Tibial nerve (tissue), 4 donors: Measurements from ENCODE around the gene RPTOR. TPM values are rescaled to one million over a fixed set of nuclear protein-coding genes. Genes with fewer than 3 reads are reported as not detected.
A peak's percentile ranks its signal among the peaks of the same experiment; 100 is the strongest.

Experiments used
- DNase-seq, 2 donors: peaks; one replicate each; pipeline ENCODE4 v3.0.0-alpha.2; 2019; ENCODE audit warnings: low spot score in 2 of 2
- H3K27ac ChIP-seq, 4 donors: fragments of 200-600 bp; sonication (generic) in 3 of 4; one replicate each; pipeline ENCODE4 v1.5.1; 2017 to 2019; ENCODE audit warnings: mild to moderate bottlenecking in 1 of 4
- H3K27me3 ChIP-seq, 2 donors: fragments of 200-600 bp; sonication (generic) in 1 of 2; one replicate each; pipeline versions ENCODE4 v1.5.1 to v1.6.0; 2017 to 2019
- H3K36me3 ChIP-seq, 3 donors: fragments of 200-600 bp; sonication (generic); one replicate each; pipeline ENCODE4 v1.5.1; 2018 to 2019
- H3K4me1 ChIP-seq, 4 donors: fragments of 200-600 bp; sonication (generic) in 3 of 4; one replicate each; pipeline ENCODE4 v1.5.1; 2017 to 2019
- H3K4me3 ChIP-seq, 4 donors: fragments of 200-600 bp; sonication (generic) in 3 of 4; one replicate each; pipeline ENCODE4 v1.5.1; 2017 to 2019; ENCODE audit warnings: mild to moderate bottlenecking in 1 of 4, moderate library complexity in 1 of 4
- H3K9me3 ChIP-seq, 4 donors: fragments of 200-600 bp; sonication (generic) in 3 of 4; one replicate each; pipeline ENCODE4 v1.5.1; 2017 to 2019
- CTCF ChIP-seq, 5 experiments: fragments of 200-600 bp in 3 of 5; fragments of 450-650 bp in 2 of 5; sonication (generic) in 3 of 5; IDR thresholded peaks; one replicate each; pipeline ENCODE4 v1.5.1; 2016 to 2019; ENCODE audit warnings: antibody characterized with exemption in 5 of 5, mild to moderate bottlenecking in 3 of 5, moderate library complexity in 2 of 5
- EP300 ChIP-seq, 2 donors: sonication (generic); formaldehyde crosslinking; IDR thresholded peaks; one replicate each; pipeline ENCODE4 v1.6.1; 2017; ENCODE audit warnings: antibody characterized with exemption in 2 of 2, mild to moderate bottlenecking in 1 of 2
- POLR2A ChIP-seq, 2 donors: fragments of 450-650 bp; IDR thresholded peaks; one replicate each; pipeline ENCODE4 v1.6.1; 2017; ENCODE audit warnings: antibody characterized with exemption in 2 of 2, mild to moderate bottlenecking in 2 of 2, moderate library complexity in 2 of 2
- WGBS, 2 donors: methylation state at CpG; one replicate each; pipeline ENCODE4 v1.1.5; 2018; 5-methylcytosine and 5-hydroxymethylcytosine counted together
- total RNA-seq, 4 donors: library from RNA; depleted of rRNA; stranded (reverse); fragments of >200 nt; gene quantifications; one replicate each; pipeline ENCODE4 v1.1.0, GENCODE V29; 2016

Gene RPTOR
- total RNA-seq, 4 donors from 2014 or later = 34.7 to 56.4 (median 40.1) TPM

GRCh38 chr17:80646328-80646727 lies 101.7 kb downstream of the RPTOR start:
- Histone ChIP-seq H3K4me1 (peaks cover 0 to 19% (median 11%) of the 10 kb centered on the region in 4 donors), H3K27me3 (no peaks in the 10 kb centered on the region), H3K36me3 (peaks cover 0 to 17% (median 0%) of the 10 kb centered on the region in 3 donors), H3K4me3 (no peak overlapping the region), H3K9me3 (peaks cover 0 to 4% (median 0%) of the 10 kb centered on the region in 4 donors), H3K27ac (no peak overlapping the region)
- no peak for DNase-seq
- no peak for TF ChIP-seq CTCF (IDR thresholded peaks at IDR 0.05)
- TF ChIP-seq POLR2A (IDR thresholded peaks at IDR 0.05) = no peak
- 79 to 89% methylated on average over 9 of the region's 9 CpGs for WGBS, 2 donors

DNA sequence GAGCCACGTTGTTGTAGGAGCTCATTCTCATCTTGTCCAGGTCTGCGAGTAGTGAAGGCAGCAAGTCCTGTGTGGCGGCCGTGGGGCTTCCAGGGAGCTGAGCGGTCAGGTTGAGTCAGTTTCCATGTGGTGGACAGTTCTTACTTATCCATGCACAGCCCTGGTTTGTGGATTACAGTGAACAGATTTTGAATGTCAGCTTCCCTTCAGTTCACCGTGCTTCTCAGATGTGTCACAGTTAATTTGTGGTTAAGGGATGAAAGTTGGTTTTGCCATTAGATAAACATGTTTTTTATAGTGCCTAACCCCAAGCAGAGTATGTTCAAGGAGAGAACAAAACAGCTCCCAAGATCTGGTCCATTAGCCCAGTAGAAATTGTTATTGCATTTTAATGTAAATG lies 103.1 kb downstream of the RPTOR start:
- H3K27ac ChIP-seq = no peak overlapping the region
- TF ChIP-seq CTCF (IDR thresholded peaks at IDR 0.05) (no peak), EP300 (IDR thresholded peaks at IDR 0.05) (no peak), POLR2A (IDR thresholded peaks at IDR 0.05) (no peak)
- H3K4me1 ChIP-seq = peaks cover 0 to 19% (median 11%) of the 10 kb centered on the region in 4 donors
- H3K9me3 ChIP-seq = peaks cover 0 to under 1% (median 0%) of the 10 kb centered on the region in 4 donors
- no peak overlapping the region for H3K4me3 ChIP-seq
- no peak for DNase-seq
- peaks cover 0 to 17% (median 0%) of the 10 kb centered on the region in 3 donors for H3K36me3 ChIP-seq
- H3K27me3 ChIP-seq = no peaks in the 10 kb centered on the region
- WGBS, 2 donors = 69 to 81% methylated on average over 6 of the region's 6 CpGs

GRCh38 chr17:80649200-80649644 lies 104.6 kb downstream of the RPTOR start:
- DNase-seq = no peak
- 86 to 88% methylated on average over 10 of the region's 10 CpGs for WGBS, 2 donors

DNA sequence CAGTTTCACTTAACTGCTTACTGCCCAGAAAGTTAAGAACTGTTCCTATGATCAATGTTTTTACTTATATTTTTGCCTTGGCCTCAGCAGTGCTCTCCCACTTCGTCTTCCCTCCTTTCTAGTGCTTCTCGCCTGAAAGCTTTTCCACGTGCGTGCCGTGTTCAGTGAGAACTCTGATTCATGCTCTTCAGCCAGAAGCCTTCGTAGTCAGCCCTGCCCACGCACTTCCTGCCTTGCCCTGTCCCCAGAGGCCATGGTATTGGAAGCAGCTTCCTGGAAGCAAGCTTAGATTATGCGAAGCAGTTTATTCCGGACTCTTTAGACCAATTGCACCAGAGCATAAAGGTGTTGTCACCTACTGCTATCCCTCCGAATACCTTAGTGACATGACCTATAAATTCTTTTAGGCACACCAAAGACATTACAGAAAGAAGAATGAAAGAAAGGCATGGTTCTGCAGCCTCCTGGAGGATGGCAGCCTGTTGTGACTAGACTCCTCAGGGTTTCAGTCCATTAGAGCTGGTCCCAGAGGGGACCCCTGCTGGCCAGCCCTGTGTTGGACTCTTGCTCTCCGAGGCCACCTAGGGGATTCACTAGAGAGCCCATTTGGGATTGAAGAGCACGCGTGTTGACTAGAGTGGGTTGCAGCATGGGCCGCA lies 105.2 kb downstream of the RPTOR start:
- H3K27me3 ChIP-seq = no peaks in the 10 kb centered on the region
- H3K27ac ChIP-seq = peak overlapping the region in 3 of 4 donors; percentile 34 to 69 (median 67)
- H3K4me1 ChIP-seq = peaks cover 0 to 19% (median 11%) of the 10 kb centered on the region in 4 donors
- H3K36me3 ChIP-seq = peaks cover 0 to 3% (median 0%) of the 10 kb centered on the region in 3 donors
- 20 to 23% methylated on average over 11 to 14 of the region's 14 CpGs for WGBS, 2 donors
- H3K9me3 ChIP-seq = peaks cover 0 to 7% (median 0%) of the 10 kb centered on the region in 4 donors
- peak; percentile 40 to 43 for DNase-seq
- TF ChIP-seq EP300 (IDR thresholded peaks at IDR 0.05) = peak in 1 of 2 donors; percentile 63
- TF ChIP-seq POLR2A (IDR thresholded peaks at IDR 0.05) = no peak
- TF ChIP-seq CTCF (IDR thresholded peaks at IDR 0.05) = peak in 3 of 5 experiments; percentile 10 to 37 (median 31)
- no peak overlapping the region for H3K4me3 ChIP-seq

More at GRCh38 chr17:80649200-80649644, 104.6 kb downstream of the RPTOR start:
- no peaks in the 10 kb centered on the region for H3K27me3 ChIP-seq
- H3K36me3 ChIP-seq = peaks cover 0 to 6% (median 0%) of the 10 kb centered on the region in 3 donors
- peaks cover 0 to 19% (median 11%) of the 10 kb centered on the region in 4 donors for H3K4me1 ChIP-seq
- peaks cover 0 to 4% (median 0%) of the 10 kb centered on the region in 4 donors for H3K9me3 ChIP-seq
- no peak overlapping the region for H3K4me3 ChIP-seq
- TF ChIP-seq POLR2A (IDR thresholded peaks at IDR 0.05) = no peak
- no peak for TF ChIP-seq CTCF (IDR thresholded peaks at IDR 0.05)
- TF ChIP-seq EP300 (IDR thresholded peaks at IDR 0.05) = no peak
- H3K27ac ChIP-seq = peak overlapping the region in 2 of 4 donors; percentile 67 to 69

- DNase-seq = no peak
- TF ChIP-seq EP300 (IDR thresholded peaks at IDR 0.05) (no peak), CTCF (IDR thresholded peaks at IDR 0.05) (no peak), POLR2A (IDR thresholded peaks at IDR 0.05) (no peak)
- Histone ChIP-seq H3K4me3 (no peak overlapping the region), H3K27me3 (no peaks in the 10 kb centered on the region), H3K36me3 (no peaks in the 10 kb centered on the region), H3K9me3 (peaks cover 0 to 12% (median 0%) of the 10 kb centered on the region in 4 donors), H3K4me1 (peaks cover 0 to 19% (median 11%) of the 10 kb centered on the region in 4 donors), H3K27ac (peak overlapping the region in 3 of 4 donors; percentile 34 to 69 (median 67))
- 61 to 76% methylated on average over 7 to 8 of the region's 8 CpGs for WGBS, 2 donors
Measured at GRCh38 chr17:80650331-80650672, 105.7 kb downstream of the RPTOR start.
